H1 (cell line): ENCODE data around the gene JMJD8. TPM values are rescaled to one million over a fixed set of nuclear protein-coding genes. Genes with fewer than 3 reads are reported as not detected.

Source experiments
- CTCF ChIA-PET: fragments of 300-600 bp; sonication (Branson Sonifier 250); formaldehyde crosslinking; loops from one replicate; lab custom pipeline; 2021; ENCODE audit not compliant: partially characterized antibody; lab: Charles Lee
- POLR2A ChIA-PET: fragments of 300-600 bp; sonication (Branson Sonifier 250); formaldehyde crosslinking; loops from one replicate; lab custom pipeline; 2021; ENCODE audit warnings: inconsistent platforms; ENCODE audit not compliant: partially characterized antibody; lab: Charles Lee
- DNase-seq, 2 experiments: peaks; one replicate each; pipeline versions ENCODE4 v3.0.0 to v3.0.0-alpha.2; 2010 to 2022; ENCODE audit warnings: low spot score in 2 of 2, low read depth in 1 of 2, mixed read lengths in 1 of 2
- FAIRE-seq: peaks from 2 replicates; lab custom pipeline; 2011; peaks lifted over from hg19 to GRCh38; lab: Jason Lieb, UNC
- H2AFZ ChIP-seq: 2 replicates; pipeline ENCODE4 v1.8.1; 2012; ENCODE audit warnings: low read length, inconsistent platforms
- H2AK5ac ChIP-seq: 2 replicates; pipeline ENCODE4 v1.6.1; 2013; ENCODE audit warnings: low read depth, low read length
- H2BK120ac ChIP-seq: replicated peaks from 2 replicates; pipeline ENCODE3; 2013; ENCODE audit warnings: low read depth, low read length, inconsistent platforms
- H2BK12ac ChIP-seq: 2 replicates; pipeline ENCODE4 v1.6.1; 2013; ENCODE audit warnings: low read depth, low read length
- H2BK15ac ChIP-seq: 2 replicates; pipeline ENCODE4 v1.6.1; 2013; ENCODE audit warnings: low read length
- H2BK20ac ChIP-seq: 2 replicates; pipeline ENCODE4 v1.6.1; 2013; ENCODE audit warnings: low read length
- H2BK5ac ChIP-seq: 2 replicates; pipeline ENCODE4 v1.6.1; 2013; ENCODE audit warnings: low read depth, low read length
- H3K14ac ChIP-seq: 2 replicates; pipeline ENCODE4 v1.6.1; 2013; ENCODE audit warnings: inconsistent platforms; ENCODE audit not compliant: insufficient read length
- H3K18ac ChIP-seq: 2 replicates; pipeline ENCODE4 v1.6.1; 2013; ENCODE audit warnings: low read length; ENCODE audit errors: extremely low read depth
- H3K23ac ChIP-seq: 2 replicates; pipeline ENCODE4 v1.6.1; 2013; ENCODE audit warnings: inconsistent platforms; ENCODE audit not compliant: insufficient read length
- H3K23me2 ChIP-seq: 2 replicates; pipeline ENCODE4 v1.6.1; 2013; ENCODE audit warnings: low read depth, low read length
- H3K27ac ChIP-seq: 2 replicates; pipeline ENCODE4 v1.6.1; 2011; ENCODE audit warnings: low read depth, low read length, inconsistent platforms
- H3K27me3 ChIP-seq, 4 experiments: replicated peaks in 1 of 4; 1 replicate in 1 of 4; 2 replicates in 3 of 4; pipeline versions ENCODE4 v1.6.1 to v1.8.1; 2011 to 2013; ENCODE audit warnings: low read length in 3 of 4, mild to moderate bottlenecking in 3 of 4, inconsistent platforms in 2 of 4, mixed read lengths in 2 of 4, moderate library complexity in 1 of 4; ENCODE audit not compliant: control insufficient read depth in 3 of 4, insufficient read depth in 3 of 4; ENCODE audit errors: extremely low read depth in 1 of 4
- H3K36me3 ChIP-seq, 4 experiments: 2 replicates each; pipeline versions ENCODE4 v1.6.1 to v1.8.1; 2011 to 2013; ENCODE audit warnings: mild to moderate bottlenecking in 4 of 4, low read length in 3 of 4, moderate library complexity in 2 of 4, control low read depth in 1 of 4, inconsistent platforms in 1 of 4; ENCODE audit not compliant: insufficient read depth in 4 of 4, control insufficient read depth in 2 of 4
- H3K4ac ChIP-seq: replicated peaks from 2 replicates; pipeline ENCODE3; 2013; ENCODE audit warnings: low read length, low read depth, mixed read lengths, inconsistent platforms; ENCODE audit not compliant: insufficient read length
- H3K4me1 ChIP-seq, 4 experiments: replicated peaks in 1 of 4; 1 replicate in 1 of 4; 2 replicates in 3 of 4; pipeline versions ENCODE4 v1.6.1 to v1.8.1; 2011 to 2013; ENCODE audit warnings: low read length in 3 of 4, inconsistent platforms in 2 of 4, mixed read lengths in 1 of 4; ENCODE audit not compliant: insufficient read depth in 4 of 4, control insufficient read depth in 3 of 4
- H3K4me2 ChIP-seq, 2 experiments: 2 replicates each; pipeline versions ENCODE4 v1.6.1 to v1.8.1; 2011 to 2013; ENCODE audit warnings: low read depth in 2 of 2, low read length in 2 of 2, control low read depth in 1 of 2, inconsistent platforms in 1 of 2, mild to moderate bottlenecking in 1 of 2; ENCODE audit not compliant: insufficient read depth in 1 of 2
- H3K4me3 ChIP-seq, 4 experiments: fragments of 200-600, 300-600 bp in 1 of 4; sonication (generic), shearing (Covaris generic), sonication (Bioruptor Twin) in 1 of 4; 2 replicates each; pipeline versions ENCODE4 v1.5.1 to v1.8.1; 2011 to 2016; ENCODE audit warnings: low read length in 4 of 4, low read depth in 3 of 4, control low read depth in 2 of 4, inconsistent platforms in 2 of 4, mild to moderate bottlenecking in 2 of 4, mixed read lengths in 1 of 4, moderate library complexity in 1 of 4; ENCODE audit not compliant: insufficient read depth in 2 of 4; ENCODE audit errors: extremely low read depth in 1 of 4
- H3K56ac ChIP-seq: replicated peaks from 2 replicates; pipeline ENCODE3; 2013; ENCODE audit warnings: low read depth, mild to moderate bottlenecking, mixed read lengths, low read length, inconsistent platforms; ENCODE audit not compliant: insufficient read length
- H3K79me1 ChIP-seq: 2 replicates; pipeline ENCODE4 v1.6.1; 2013; ENCODE audit warnings: low read depth, low read length, control low read depth
- H3K79me2 ChIP-seq, 2 experiments: 2 replicates each; pipeline versions ENCODE4 v1.6.1 to v1.8.1; 2012 to 2013; ENCODE audit warnings: low read length in 2 of 2, mild to moderate bottlenecking in 2 of 2, inconsistent platforms in 1 of 2; ENCODE audit not compliant: insufficient read depth in 2 of 2, control insufficient read depth in 1 of 2
- H3K9ac ChIP-seq, 4 experiments: replicated peaks in 1 of 4; 1 replicate in 1 of 4; 2 replicates in 3 of 4; pipeline versions ENCODE4 v1.6.1 to v1.8.1; 2011 to 2013; ENCODE audit warnings: low read depth in 3 of 4, low read length in 3 of 4, control low read depth in 2 of 4, mild to moderate bottlenecking in 2 of 4, moderate library complexity in 2 of 4, inconsistent platforms in 1 of 4; ENCODE audit errors: extremely low read depth in 1 of 4
- H3K9me3 ChIP-seq, 2 experiments: 2 replicates each; pipeline versions ENCODE4 v1.6.1 to v1.8.1; 2012 to 2013; ENCODE audit warnings: mild to moderate bottlenecking in 2 of 2, moderate library complexity in 2 of 2, control low read depth in 1 of 2, inconsistent platforms in 1 of 2, low read depth in 1 of 2, low read length in 1 of 2, mixed read lengths in 1 of 2; ENCODE audit not compliant: insufficient read depth in 2 of 2
- H4K20me1 ChIP-seq, 2 experiments: replicated peaks in 1 of 2; 2 replicates each; pipeline versions ENCODE3 to v1.8.1; 2011 to 2013; ENCODE audit warnings: inconsistent platforms in 2 of 2, low read length in 2 of 2, mild to moderate bottlenecking in 1 of 2; ENCODE audit not compliant: insufficient read depth in 2 of 2, control insufficient read depth in 1 of 2
- H4K5ac ChIP-seq: 2 replicates; pipeline ENCODE4 v1.6.1; 2013; ENCODE audit warnings: low read length, low read depth, mixed read lengths, inconsistent platforms; ENCODE audit not compliant: insufficient read length
- H4K8ac ChIP-seq: 2 replicates; pipeline ENCODE4 v1.8.0; 2013; ENCODE audit warnings: mild to moderate bottlenecking, moderate library complexity, low read length, inconsistent platforms; ENCODE audit not compliant: insufficient read depth; ENCODE audit errors: extremely low read depth
- H4K91ac ChIP-seq: replicated peaks from 2 replicates; pipeline ENCODE3; 2013; ENCODE audit warnings: low read length, mixed read lengths, inconsistent platforms; ENCODE audit not compliant: insufficient read length
- ASH2L ChIP-seq: fragments of 200-600, 300-600 bp; sonication (generic); IDR thresholded peaks from one replicate; pipeline ENCODE4 v1.7.1; 2017; ENCODE audit warnings: low read length
- BACH1 ChIP-seq: IDR thresholded peaks from 2 replicates; pipeline ENCODE4 v1.6.1; 2012; ENCODE audit warnings: low read length, improper control_type of control experiment
- POLR2A ChIP-seq, 2 experiments: IDR thresholded peaks; 1 replicate in 1 of 2; 2 replicates in 1 of 2; pipeline ENCODE4 v1.6.1; 2011; ENCODE audit warnings: low read depth in 2 of 2, low read length in 2 of 2, mild to moderate bottlenecking in 2 of 2; ENCODE audit errors: control extremely low read depth in 1 of 2
- POLR2AphosphoS5 ChIP-seq: IDR thresholded peaks from 2 replicates; pipeline ENCODE4 v1.6.1; 2011; ENCODE audit warnings: low read depth, low read length
- RXRA ChIP-seq: IDR thresholded peaks from 2 replicates; pipeline ENCODE4 v1.6.1; 2011; ENCODE audit warnings: low read depth, mild to moderate bottlenecking, low read length, moderate library complexity; ENCODE audit not compliant: insufficient read depth
- WGBS, 2 experiments: shearing (Covaris generic) in 1 of 2; methylation state at CpG; one replicate each; pipeline versions ENCODE4 v1.1.6 to v1.1.7; 2013 to 2015; ENCODE audit warnings: low lambda C conversion rate in 2 of 2, mixed read lengths in 2 of 2, inconsistent platforms in 1 of 2, low coverage in 1 of 2, missing lambda C conversion rate in 1 of 2; ENCODE audit not compliant: insufficient replicate concordance in 2 of 2, insufficient coverage in 1 of 2, insufficient read length in 1 of 2; ENCODE audit errors: extremely low coverage in 1 of 2, missing lambda C conversion rate in 1 of 2; 5-methylcytosine and 5-hydroxymethylcytosine counted together
- polyA plus RNA-seq, 7 experiments: library from polyadenylated mRNA; depleted of rRNA in 3 of 7; stranded (reverse) in 5 of 7; unstranded in 2 of 7; fragments of >200 nt in 5 of 7; fragments of 200-250 nt in 2 of 7; gene quantifications; 1 replicate in 5 of 7; 2 replicates in 1 of 7; 4 replicates in 1 of 7; pipeline versions ENCODE4 v1.2.1 to v1.2.3, GENCODE V29; 2011 to 2013; ENCODE audit warnings: missing spikeins in 2 of 7, mixed read lengths in 2 of 7
- total RNA-seq: library from RNA; stranded (reverse); fragmentation: NEBNext Ultra II Directional; extraction: Animal tissue kit (Norgen Biotek cat#: 25700); gene quantifications from 2 replicates; pipeline ENCODE4 v1.2.1, GENCODE V29; 2021
- TF ChIP-seq, protein P1 (sequence below), 3 experiments: IDR thresholded peaks; 1 replicate in 2 of 3; 2 replicates in 1 of 3; pipeline versions ENCODE4 v1.5.1 to v1.6.1; 2011; ENCODE audit warnings: low read length in 3 of 3, mild to moderate bottlenecking in 3 of 3, inconsistent platforms in 2 of 3, low read depth in 1 of 3, moderate library complexity in 1 of 3; ENCODE audit not compliant: insufficient read depth in 1 of 3; ENCODE audit errors: control extremely low read depth in 1 of 3

The JMJD8 gene
- total and polyA plus RNA-seq, 2 of the 8 experiments (the other 6 are each of a cell fraction or from before 2014, with no cell fraction given) = 46.4 to 87.4 TPM

DNA sequence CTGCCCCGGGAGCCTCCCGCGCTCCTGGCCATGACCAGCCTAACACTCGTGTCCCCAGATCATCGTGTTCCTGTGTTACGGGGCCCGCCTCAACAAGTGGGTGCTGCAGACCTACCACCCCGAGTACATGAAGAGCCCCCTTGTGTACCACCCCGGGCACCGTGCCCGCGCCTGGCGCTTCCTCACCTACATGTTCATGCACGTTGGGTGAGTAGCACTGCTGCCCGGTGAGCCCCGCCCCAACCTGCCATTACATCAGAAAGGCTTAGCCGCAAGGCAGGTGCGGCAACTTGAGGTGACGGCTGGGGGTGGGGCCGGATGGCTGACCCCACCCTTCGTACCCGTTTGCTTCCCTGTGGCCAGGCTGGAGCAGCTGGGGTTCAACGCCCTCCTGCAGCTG, 7.2 kb downstream of the JMJD8 start:
- TF ChIP-seq ASH2L (no peak), POLR2AphosphoS5 (no peak), RXRA (no peak), POLR2A (IDR thresholded peaks at IDR 0.05; ENCODE audit: control extremely low read depth in 1 of 2, low read depth in 2 of 2, low read length in 2 of 2) (no peak), BACH1 (no peak)
- TF ChIP-seq, protein P1, sequence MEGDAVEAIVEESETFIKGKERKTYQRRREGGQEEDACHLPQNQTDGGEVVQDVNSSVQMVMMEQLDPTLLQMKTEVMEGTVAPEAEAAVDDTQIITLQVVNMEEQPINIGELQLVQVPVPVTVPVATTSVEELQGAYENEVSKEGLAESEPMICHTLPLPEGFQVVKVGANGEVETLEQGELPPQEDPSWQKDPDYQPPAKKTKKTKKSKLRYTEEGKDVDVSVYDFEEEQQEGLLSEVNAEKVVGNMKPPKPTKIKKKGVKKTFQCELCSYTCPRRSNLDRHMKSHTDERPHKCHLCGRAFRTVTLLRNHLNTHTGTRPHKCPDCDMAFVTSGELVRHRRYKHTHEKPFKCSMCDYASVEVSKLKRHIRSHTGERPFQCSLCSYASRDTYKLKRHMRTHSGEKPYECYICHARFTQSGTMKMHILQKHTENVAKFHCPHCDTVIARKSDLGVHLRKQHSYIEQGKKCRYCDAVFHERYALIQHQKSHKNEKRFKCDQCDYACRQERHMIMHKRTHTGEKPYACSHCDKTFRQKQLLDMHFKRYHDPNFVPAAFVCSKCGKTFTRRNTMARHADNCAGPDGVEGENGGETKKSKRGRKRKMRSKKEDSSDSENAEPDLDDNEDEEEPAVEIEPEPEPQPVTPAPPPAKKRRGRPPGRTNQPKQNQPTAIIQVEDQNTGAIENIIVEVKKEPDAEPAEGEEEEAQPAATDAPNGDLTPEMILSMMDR (IDR thresholded peaks at IDR 0.05; ENCODE audit: control extremely low read depth in 1 of 3, insufficient read depth in 1 of 3, low read depth in 1 of 3, low read length in 3 of 3) = no peak
- TF ChIP-seq, all 59 proteins: peak for 0
- Histone ChIP-seq H2BK20ac (no peak overlapping the region; the same call in 1 of the 2 replicates), H3K9me3 (no peaks in the 10 kb centered on the region), H4K5ac (no peak overlapping the region), H3K79me1 (peaks cover 6% of the 10 kb centered on the region; the same call in 1 of the 2 replicates), H2BK12ac (peak overlapping the region; percentile 96; the same call in 1 of the 2 replicates), H3K9ac (no peak overlapping the region), H4K91ac (peak overlapping the region; percentile 73), H2AFZ (no peak overlapping the region), H4K20me1 (peaks cover 2 to 28% of the 10 kb centered on the region in 2 experiments), H3K23me2 (peaks cover 15% of the 10 kb centered on the region), H3K56ac (no peak overlapping the region), H3K27me3 (peaks cover 0 to 2% (median 0%) of the 10 kb centered on the region in 4 experiments; a peak in 2 of 7 replicates), H3K36me3 (peaks cover 11 to 22% (median 16%) of the 10 kb centered on the region in 4 experiments), H3K27ac (no peak overlapping the region), H3K4ac (no peak overlapping the region), H3K79me2 (peaks cover 0 to 10% of the 10 kb centered on the region in 2 experiments; a peak in 1 of 4 replicates), H2BK15ac (peak overlapping the region; percentile 46; the same call in 1 of the 2 replicates), H2BK120ac (no peak overlapping the region), H3K23ac (no peak overlapping the region), H3K4me3 (0 out of 8 replicates have a peak overlapping the region, but pooled peaks of 1 of the 4 experiments have one; percentile 8), H3K14ac (no peak overlapping the region), H2AK5ac (peak overlapping the region; percentile 75; the same call in 1 of the 2 replicates), H3K18ac (peak overlapping the region; percentile 48; the same call in 1 of the 2 replicates), H2BK5ac (peak overlapping the region; percentile 26; the same call in 1 of the 2 replicates), H3K4me2 (peak overlapping the region; percentile 11 to 52), H3K4me1 (peaks cover 0 to 37% (median 31%) of the 10 kb centered on the region in 4 experiments; a peak in 6 of 7 replicates), H4K8ac (peak overlapping the region; percentile 80; the same call in 1 of the 2 replicates)
- 83% methylated on average over 22 of the region's 23 CpGs; no CpG with 5 or more reads in 1 of the 2 experiments for WGBS, 2 experiments
- DNase-seq (peak in 1 of 2 experiments; percentile 63), FAIRE-seq (no peak)
- CTCF ChIA-PET = interaction anchor here (1.7 to 12.0 kb wide), 4 partner anchors 9 to 94 kb away, joined by 4 to 75 read pairs (median 6); partner anchors contain the start of genes RHOT2 and WDR24
- POLR2A ChIA-PET = interaction anchor here (1.4 to 13.3 kb wide), 7 partner anchors 7 to 126 kb away, joined by 4 to 214 read pairs (median 14); partner anchors contain the start of genes CHTF18, JMJD8, RHOT2 and RPUSD1
